ENCODE data around the gene A2M.
A peak's percentile ranks its signal among the peaks of the same experiment; 100 is the strongest.

A2M gene

DNA sequence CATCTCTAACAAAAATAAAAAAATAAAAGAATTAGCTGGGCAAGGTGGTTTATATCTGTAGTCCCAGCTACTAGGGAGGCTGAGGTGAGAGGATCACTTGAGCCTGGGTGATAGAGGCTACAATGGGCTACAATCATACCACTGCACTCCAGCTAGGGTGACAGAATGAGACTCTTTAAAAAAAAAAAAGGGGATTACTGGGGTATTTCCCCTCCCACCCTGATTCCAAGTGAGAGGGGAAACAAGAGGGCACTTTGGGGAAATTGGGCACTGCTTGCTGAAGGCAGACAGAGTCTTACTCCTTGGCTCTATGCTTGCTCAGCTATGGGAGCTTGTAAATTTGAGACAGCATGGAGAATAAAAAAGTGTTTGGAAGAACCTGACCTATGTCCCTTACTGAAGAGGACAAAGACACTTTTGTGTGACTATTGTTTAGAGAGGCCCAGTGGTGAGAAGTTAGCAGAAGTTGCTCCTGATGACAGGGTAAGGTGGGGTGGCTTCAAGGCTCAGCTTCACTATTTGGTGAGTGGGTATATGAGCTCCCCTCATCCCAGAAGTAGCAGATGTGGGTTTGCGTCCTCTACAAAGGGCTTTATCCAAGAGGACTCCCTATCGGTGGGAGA is 82.3 kb downstream of the A2M start:
- no peaks in the 10 kb centered on the region for H3K79me2 ChIP-seq (ENCODE audit: low read length)
- peaks cover 34% of the 10 kb centered on the region for H3K4me1 ChIP-seq (ENCODE audit: low read length)
- peak overlapping the region; percentile 19; the same call in 1 of the 2 replicates for H3K4me2 ChIP-seq (ENCODE audit: low read length)
- no peak for TF ChIP-seq EZH2phosphoT487 (IDR thresholded peaks at IDR 0.05; ENCODE audit: low read depth)
- TF ChIP-seq, protein P1, sequence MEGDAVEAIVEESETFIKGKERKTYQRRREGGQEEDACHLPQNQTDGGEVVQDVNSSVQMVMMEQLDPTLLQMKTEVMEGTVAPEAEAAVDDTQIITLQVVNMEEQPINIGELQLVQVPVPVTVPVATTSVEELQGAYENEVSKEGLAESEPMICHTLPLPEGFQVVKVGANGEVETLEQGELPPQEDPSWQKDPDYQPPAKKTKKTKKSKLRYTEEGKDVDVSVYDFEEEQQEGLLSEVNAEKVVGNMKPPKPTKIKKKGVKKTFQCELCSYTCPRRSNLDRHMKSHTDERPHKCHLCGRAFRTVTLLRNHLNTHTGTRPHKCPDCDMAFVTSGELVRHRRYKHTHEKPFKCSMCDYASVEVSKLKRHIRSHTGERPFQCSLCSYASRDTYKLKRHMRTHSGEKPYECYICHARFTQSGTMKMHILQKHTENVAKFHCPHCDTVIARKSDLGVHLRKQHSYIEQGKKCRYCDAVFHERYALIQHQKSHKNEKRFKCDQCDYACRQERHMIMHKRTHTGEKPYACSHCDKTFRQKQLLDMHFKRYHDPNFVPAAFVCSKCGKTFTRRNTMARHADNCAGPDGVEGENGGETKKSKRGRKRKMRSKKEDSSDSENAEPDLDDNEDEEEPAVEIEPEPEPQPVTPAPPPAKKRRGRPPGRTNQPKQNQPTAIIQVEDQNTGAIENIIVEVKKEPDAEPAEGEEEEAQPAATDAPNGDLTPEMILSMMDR (IDR thresholded peaks at IDR 0.05; ENCODE audit: low read depth, low read length) = no peak
- no peak overlapping the region for H2AFZ ChIP-seq (ENCODE audit: low read depth, low read length)
- H3K27me3 ChIP-seq (ENCODE audit: low read depth, low read length) = no peaks in the 10 kb centered on the region
- no peak overlapping the region for H3K4me3 ChIP-seq (ENCODE audit: low read length)
- H3K9ac ChIP-seq (ENCODE audit: low read length) = no peak overlapping the region
- no peaks in the 10 kb centered on the region for H3K9me3 ChIP-seq (ENCODE audit: insufficient read depth, low read length)
- no peak overlapping the region; the same call in 1 of the 2 replicates for H3K27ac ChIP-seq (ENCODE audit: low read length)
- H3K36me3 ChIP-seq (replicated peaks; ENCODE audit: low read depth, low read length) = no peaks in the 10 kb centered on the region
- H4K20me1 ChIP-seq (ENCODE audit: insufficient read depth, low read length) = no peaks in the 10 kb centered on the region

DNA sequence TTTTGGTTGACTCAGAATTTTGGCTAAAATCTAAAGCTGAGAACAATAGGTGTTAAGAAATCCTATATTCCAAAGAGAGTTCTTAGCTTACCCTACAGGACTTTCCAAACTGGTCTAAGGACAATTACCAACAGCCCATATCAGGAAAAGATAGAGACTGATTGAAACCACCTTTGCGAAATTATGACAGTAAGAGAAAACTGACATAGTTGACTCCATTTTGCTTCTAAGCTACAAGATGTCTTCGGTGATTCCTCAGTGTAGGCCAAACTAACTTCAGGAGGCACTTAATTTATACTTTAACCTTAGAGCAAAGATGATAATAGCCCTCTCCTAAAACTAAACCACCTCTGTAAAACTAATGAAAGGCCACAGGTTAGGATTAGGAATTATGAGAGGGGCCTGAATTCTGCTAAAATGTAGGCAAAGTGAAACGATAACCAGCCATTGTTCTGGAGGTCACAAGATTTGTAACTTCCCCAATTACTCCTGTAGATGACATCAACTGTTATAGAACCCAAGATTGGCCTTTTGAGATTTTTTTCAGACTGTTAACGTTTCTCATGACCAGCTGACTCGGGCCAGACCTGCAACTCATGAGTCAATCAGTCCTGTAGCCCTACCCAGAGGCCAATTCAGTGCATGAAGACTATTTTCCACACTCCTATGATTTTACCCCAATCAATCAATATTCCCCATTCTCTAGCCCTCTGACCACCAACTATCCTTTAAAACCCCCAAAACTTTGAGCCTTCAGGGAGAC is 83.3 kb downstream of the A2M start:
- no peak overlapping the region for H3K9ac ChIP-seq (ENCODE audit: low read length)
- peak overlapping the region; percentile 12 for H3K4me2 ChIP-seq (ENCODE audit: low read length)
- H3K36me3 ChIP-seq (replicated peaks; ENCODE audit: low read depth, low read length) = no peaks in the 10 kb centered on the region
- no peaks in the 10 kb centered on the region for H3K27me3 ChIP-seq (ENCODE audit: low read depth, low read length)
- H2AFZ ChIP-seq (ENCODE audit: low read depth, low read length) = peak overlapping the region; percentile 87
- no peaks in the 10 kb centered on the region for H3K79me2 ChIP-seq (ENCODE audit: low read length)
- TF ChIP-seq EZH2phosphoT487 (IDR thresholded peaks at IDR 0.05; ENCODE audit: low read depth) = no peak
- TF ChIP-seq, protein P1 (IDR thresholded peaks at IDR 0.05; ENCODE audit: low read depth, low read length) = peak; percentile 52
- H4K20me1 ChIP-seq (ENCODE audit: insufficient read depth, low read length) = no peaks in the 10 kb centered on the region
- H3K4me1 ChIP-seq (ENCODE audit: low read length) = peaks cover 34% of the 10 kb centered on the region
- peak overlapping the region; percentile 13 for H3K27ac ChIP-seq (ENCODE audit: low read length)
- no peak overlapping the region for H3K4me3 ChIP-seq (ENCODE audit: low read length)
- no peaks in the 10 kb centered on the region for H3K9me3 ChIP-seq (ENCODE audit: insufficient read depth, low read length)

DNA sequence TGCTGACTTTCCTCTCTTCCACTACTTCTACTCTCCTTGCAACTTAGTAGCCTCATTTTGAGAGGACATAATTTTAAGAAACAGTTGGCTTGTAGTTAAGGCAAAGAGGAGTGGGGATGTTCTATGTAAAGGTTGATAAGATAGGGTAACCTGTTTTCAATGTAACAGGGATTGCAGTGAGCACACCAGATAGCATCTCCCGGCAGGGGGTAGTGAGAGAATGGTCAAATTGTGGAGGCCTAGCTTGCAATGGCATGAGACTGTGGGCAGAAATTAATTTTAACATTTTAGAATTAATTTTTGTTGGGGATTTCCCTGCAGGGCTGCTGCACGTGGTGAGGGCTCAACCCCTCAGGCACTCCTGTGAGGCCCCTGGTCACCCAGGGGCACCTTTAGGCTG is 84.9 kb downstream of the A2M start:
- Histone ChIP-seq H3K36me3 (replicated peaks; ENCODE audit: low read depth, low read length) (no peaks in the 10 kb centered on the region), H4K20me1 (ENCODE audit: insufficient read depth, low read length) (no peaks in the 10 kb centered on the region), H3K27me3 (ENCODE audit: low read depth, low read length) (no peaks in the 10 kb centered on the region), H3K4me3 (ENCODE audit: low read length) (no peak overlapping the region), H3K9ac (ENCODE audit: low read length) (no peak overlapping the region), H2AFZ (ENCODE audit: low read depth, low read length) (peak overlapping the region; percentile 47; the same call in 1 of the 2 replicates), H3K27ac (ENCODE audit: low read length) (no peak overlapping the region), H3K9me3 (ENCODE audit: insufficient read depth, low read length) (no peaks in the 10 kb centered on the region), H3K79me2 (ENCODE audit: low read length) (no peaks in the 10 kb centered on the region), H3K4me1 (ENCODE audit: low read length) (peaks cover 40% of the 10 kb centered on the region), H3K4me2 (ENCODE audit: low read length) (no peak overlapping the region)
- TF ChIP-seq, protein P1 (IDR thresholded peaks at IDR 0.05; ENCODE audit: low read depth, low read length) = no peak
- TF ChIP-seq EZH2phosphoT487 (IDR thresholded peaks at IDR 0.05; ENCODE audit: low read depth) = no peak
